Liver (tissue), 9 donors: ENCODE results near the gene PON1. TPM values are rescaled to one million over a fixed set of nuclear protein-coding genes. Genes with fewer than 3 reads are reported as not detected.

Experiments
- DNase-seq: peaks from one replicate; pipeline ENCODE4 v3.0.0-alpha.2; 2017; ENCODE audit warnings: low spot score
- H3K27ac ChIP-seq, 2 donors: one replicate each; pipeline ENCODE4 v1.7.0; 2013; ENCODE audit warnings: inconsistent platforms in 2 of 2, low read length in 2 of 2, control low read depth in 1 of 2, low read depth in 1 of 2, mild to moderate bottlenecking in 1 of 2
- H3K27me3 ChIP-seq, 4 donors: one replicate each; pipeline versions ENCODE4 v1.6.1 to v1.7.0; 2013; ENCODE audit warnings: low read length in 3 of 4, inconsistent platforms in 1 of 4, mild to moderate bottlenecking in 1 of 4, moderate library complexity in 1 of 4; ENCODE audit not compliant: control insufficient read depth in 4 of 4, insufficient read depth in 4 of 4
- H3K36me3 ChIP-seq, 4 donors: one replicate each; pipeline versions ENCODE4 v1.6.1 to v1.7.0; 2013; ENCODE audit warnings: low read length in 3 of 4, mild to moderate bottlenecking in 3 of 4, low read depth in 1 of 4, moderate library complexity in 1 of 4; ENCODE audit not compliant: control insufficient read depth in 4 of 4, insufficient read depth in 3 of 4
- H3K4me1 ChIP-seq, 4 donors: one replicate each; pipeline versions ENCODE4 v1.6.1 to v1.7.0; 2013; ENCODE audit warnings: low read length in 3 of 4, mild to moderate bottlenecking in 3 of 4, moderate library complexity in 1 of 4; ENCODE audit not compliant: control insufficient read depth in 4 of 4, insufficient read depth in 4 of 4
- H3K4me3 ChIP-seq, 3 donors: one replicate each; pipeline versions ENCODE4 v1.6.1 to v1.7.0; 2013; ENCODE audit warnings: low read length in 3 of 3, control low read depth in 1 of 3, low read depth in 1 of 3, mild to moderate bottlenecking in 1 of 3
- H3K9ac ChIP-seq, 2 donors: one replicate each; pipeline ENCODE4 v1.7.0; 2013; ENCODE audit warnings: low read length in 2 of 2, mild to moderate bottlenecking in 2 of 2, moderate library complexity in 2 of 2, control low read depth in 1 of 2, low read depth in 1 of 2
- H3K9me3 ChIP-seq, 4 donors: one replicate each; pipeline versions ENCODE4 v1.6.1 to v1.7.0; 2013; ENCODE audit warnings: low read length in 3 of 4; ENCODE audit not compliant: control insufficient read depth in 4 of 4
- ATF3 ChIP-seq: IDR thresholded peaks from 2 replicates; pipeline ENCODE4 v1.6.1; 2016; ENCODE audit warnings: antibody characterized with exemption
- CTCF ChIP-seq: fragments of 150-350 bp; IDR thresholded peaks from 2 replicates; pipeline ENCODE4 v1.5.1; 2017; ENCODE audit warnings: improper control_type of control experiment, low read depth, low read length; ENCODE audit not compliant: missing input control
- EGR1 ChIP-seq, 2 donors: IDR thresholded peaks; 2 replicates each; pipeline ENCODE4 v1.6.1; 2016 to 2018; ENCODE audit warnings: antibody characterized with exemption in 2 of 2, low read depth in 2 of 2
- FOXA1 ChIP-seq: IDR thresholded peaks from 2 replicates; pipeline ENCODE4 v1.6.1; 2016; ENCODE audit warnings: antibody characterized with exemption
- FOXA2 ChIP-seq: IDR thresholded peaks from 2 replicates; pipeline ENCODE4 v1.6.1; 2016; ENCODE audit warnings: antibody characterized with exemption
- GABPA ChIP-seq, 2 donors: IDR thresholded peaks in 1 of 2; conservative IDR thresholded peaks in 1 of 2; 2 replicates each; pipeline ENCODE4 v1.6.1; 2016; ENCODE audit warnings: antibody characterized with exemption in 2 of 2, mild to moderate bottlenecking in 1 of 2, moderate library complexity in 1 of 2
- HNF4A ChIP-seq, 2 donors: conservative IDR thresholded peaks; 2 replicates each; pipeline ENCODE4 v1.6.1; 2016; ENCODE audit warnings: antibody characterized with exemption in 2 of 2, mild to moderate bottlenecking in 2 of 2
- HNF4G ChIP-seq: IDR thresholded peaks from 2 replicates; pipeline ENCODE4 v1.6.1; 2016; ENCODE audit warnings: antibody characterized with exemption
- JUND ChIP-seq, 2 donors: IDR thresholded peaks; 2 replicates each; pipeline ENCODE4 v1.6.1; 2016; ENCODE audit warnings: antibody characterized with exemption in 2 of 2
- MAX ChIP-seq: IDR thresholded peaks from 2 replicates; pipeline ENCODE4 v1.6.1; 2016; ENCODE audit warnings: antibody characterized with exemption
- NR2F2 ChIP-seq: IDR thresholded peaks from 2 replicates; pipeline ENCODE4 v1.6.1; 2016; ENCODE audit warnings: antibody characterized with exemption
- RAD21 ChIP-seq, 2 donors: IDR thresholded peaks; 2 replicates each; pipeline ENCODE4 v1.6.1; 2016; ENCODE audit warnings: antibody characterized with exemption in 2 of 2, mild to moderate bottlenecking in 2 of 2
- REST ChIP-seq: IDR thresholded peaks from 2 replicates; pipeline ENCODE4 v1.6.1; 2016; ENCODE audit warnings: antibody characterized with exemption, mild to moderate bottlenecking
- RXRA ChIP-seq, 2 donors: IDR thresholded peaks; 2 replicates each; pipeline ENCODE4 v1.6.1; 2017 to 2018; ENCODE audit warnings: antibody characterized with exemption in 2 of 2, mild to moderate bottlenecking in 1 of 2
- SP1 ChIP-seq: IDR thresholded peaks from 2 replicates; pipeline ENCODE4 v1.6.1; 2018; ENCODE audit warnings: antibody characterized with exemption, mild to moderate bottlenecking
- TAF1 ChIP-seq: conservative IDR thresholded peaks from 2 replicates; pipeline ENCODE4 v1.6.1; 2016; ENCODE audit warnings: antibody characterized with exemption, mild to moderate bottlenecking
- YY1 ChIP-seq: IDR thresholded peaks from 2 replicates; pipeline ENCODE4 v1.6.1; 2016; ENCODE audit warnings: antibody characterized with exemption, mild to moderate bottlenecking
- ZBTB33 ChIP-seq: IDR thresholded peaks from 2 replicates; pipeline ENCODE4 v1.6.1; 2016; ENCODE audit warnings: antibody characterized with exemption
- WGBS: extraction: QIAGEN DNeasy Blood & Tissue Kit; methylation state at CpG from one replicate; pipeline ENCODE4 v1.1.7; 2013; 5-methylcytosine and 5-hydroxymethylcytosine counted together
- polyA plus RNA-seq, 2 donors: library from polyadenylated mRNA; stranded (reverse) in 1 of 2; unstranded in 1 of 2; fragments of 200-250 nt in 1 of 2; fragments of >200 nt in 1 of 2; fragmentation: Nextera tagmentation in 1 of 2; extraction: Ambion mirVana in 1 of 2; gene quantifications; one replicate each; pipeline versions ENCODE4 v1.2.1 to v1.2.3, GENCODE V29; 2013 to 2015
- total RNA-seq, 2 donors: library from RNA; depleted of rRNA; stranded (reverse); fragments of >200 nt; gene quantifications; one replicate each; pipeline ENCODE4 v1.2.3, GENCODE V29; 2014
- donor health status: healthy.
- donor health status: healthy.
- donor health status: healthy.
- donor health status: healthy.
- donor health status: healthy.

Gene PON1
- total and polyA plus RNA-seq, 4 donors, result 54.8 to 1,101 (median 207) TPM

- Histone ChIP-seq H3K4me1 (peaks cover 2 to 54% (median 46%) of the 10 kb centered on the region in 4 donors), H3K9ac (peak overlapping the region in 1 of 2 donors; percentile 24), H3K27me3 (no peaks in the 10 kb centered on the region), H3K4me3 (no peak overlapping the region), H3K9me3 (no peaks in the 10 kb centered on the region), H3K36me3 (peaks cover 0 to 9% (median 3%) of the 10 kb centered on the region in 4 donors), H3K27ac (peak overlapping the region; percentile 70 to 85)
- WGBS, result 95% methylated on average over 1 of the region's 1 CpG
- TF ChIP-seq YY1 (no peak), SP1 (no peak), FOXA2 (no peak), JUND (IDR thresholded peaks at IDR 0.05) (no peak), ATF3 (no peak), CTCF (no peak), NR2F2 (no peak)
- DNase-seq, result no peak
These were observed 4.8 kb downstream of the PON1 start for GRCh38 chr7:95319570-95319969.

GRCh38 chr7:95318501-95319100, 5.7 kb downstream of the PON1 start:
- 38% methylated on average over 8 of the region's 8 CpGs for WGBS
- TF ChIP-seq ZBTB33 (no peak), HNF4A (conservative IDR thresholded peaks at IDR 0.05) (peak; percentile 93 to 95), YY1 (peak; percentile 95), JUND (IDR thresholded peaks at IDR 0.05) (peak; percentile 70 to 76), HNF4G (peak; percentile 74), MAX (peak; percentile 91), FOXA1 (peak; percentile 94), TAF1 (peak; percentile 91), RXRA (IDR thresholded peaks at IDR 0.05) (peak; percentile 67 to 83), EGR1 (IDR thresholded peaks at IDR 0.05; ENCODE audit: low read depth in 2 of 2) (peak in 1 of 2 donors; percentile 78), NR2F2 (peak; percentile 10), REST (peak; percentile 83), SP1 (peak; percentile 90), CTCF (no peak), GABPA (IDR thresholded peaks at IDR 0.05 in 1 of 2, conservative IDR thresholded peaks at IDR 0.05 in 1 of 2) (peak in 1 of 2 donors; percentile 44), ATF3 (peak; percentile 90), FOXA2 (peak; percentile 98), RAD21 (IDR thresholded peaks at IDR 0.05) (peak; percentile 28 to 34)
- H3K36me3 ChIP-seq, result peaks cover 0 to 13% (median 4%) of the 10 kb centered on the region in 4 donors
- H3K9me3 ChIP-seq, result no peaks in the 10 kb centered on the region
- H3K9ac ChIP-seq, result peak overlapping the region; percentile 44 to 80
- no peak for DNase-seq
- no peaks in the 10 kb centered on the region for H3K27me3 ChIP-seq
- H3K27ac ChIP-seq, result peak overlapping the region; percentile 77 to 85
- peak overlapping the region; percentile 15 to 38 (median 29) for H3K4me3 ChIP-seq
- peaks cover 2 to 53% (median 46%) of the 10 kb centered on the region in 4 donors for H3K4me1 ChIP-seq
